ENCODE results near the gene CUL1. TPM values are rescaled to one million over a fixed set of nuclear protein-coding genes. Genes with fewer than 3 reads are reported as not detected.

CUL1 gene
- total RNA-seq, 1 experiment from 2014 or later, result 37.8 TPM

- H3K4me1 Mint-ChIP-seq (ENCODE audit: low read depth, unreplicated experiment), result peaks cover 13% of the 10 kb centered on the region
- no peaks in the 10 kb centered on the region for H3K27me3 Mint-ChIP-seq (ENCODE audit: unreplicated experiment)
- no peak overlapping the region for H3K4me3 Mint-ChIP-seq (ENCODE audit: low read depth, unreplicated experiment)
- DNase-seq, result no peak
- no peak for TF ChIP-seq CTCF (IDR thresholded peaks at IDR 0.05; ENCODE audit: unreplicated experiment)
- intact Hi-C loops (cut with micrococcal nuclease; ENCODE audit: unreplicated experiment), result loop anchor here (10.0 kb wide), 1 partner anchor 199 kb away; no protein-coding TSS in a partner anchor
- H3K27ac Mint-ChIP-seq (ENCODE audit: unreplicated experiment), result peak overlapping the region; percentile 15
- no peaks in the 10 kb centered on the region for H3K36me3 Mint-ChIP-seq (ENCODE audit: insufficient read depth, unreplicated experiment)
- H3K9me3 Mint-ChIP-seq (ENCODE audit: low read depth, unreplicated experiment), result no peaks in the 10 kb centered on the region
- CTCF ChIA-PET, result no interaction called here
- no TSS peak for BruUV-seq (replicated peaks)
Observed at GRCh38 chr7:148773334-148773733, 74.6 kb downstream of the CUL1 start.

- Mint-ChIP-seq H3K36me3 (ENCODE audit: insufficient read depth, unreplicated experiment) (no peaks in the 10 kb centered on the region), H3K4me1 (ENCODE audit: low read depth, unreplicated experiment) (peaks cover 13% of the 10 kb centered on the region), H3K9me3 (ENCODE audit: low read depth, unreplicated experiment) (no peaks in the 10 kb centered on the region), H3K4me3 (ENCODE audit: low read depth, unreplicated experiment) (no peak overlapping the region), H3K27ac (ENCODE audit: unreplicated experiment) (no peak overlapping the region), H3K27me3 (ENCODE audit: unreplicated experiment) (no peaks in the 10 kb centered on the region)
- BruUV-seq (replicated peaks), result no TSS peak
- TF ChIP-seq CTCF (IDR thresholded peaks at IDR 0.05; ENCODE audit: unreplicated experiment), result no peak
- intact Hi-C loops (cut with micrococcal nuclease; ENCODE audit: unreplicated experiment), result loop anchor here (10.0 kb wide), 1 partner anchor 200 kb away; no protein-coding TSS in a partner anchor
- CTCF ChIA-PET, result no interaction called here
- no peak for DNase-seq
Observed at GRCh38 chr7:148774471-148774870, 75.8 kb downstream of the CUL1 start.

GRCh38 chr7:148782757-148783456 is 84.2 kb downstream of the CUL1 start:
- DNase-seq, result no peak
- no peak for TF ChIP-seq CTCF (IDR thresholded peaks at IDR 0.05; ENCODE audit: unreplicated experiment)
- BruUV-seq (replicated peaks), result no TSS peak
- no peaks in the 10 kb centered on the region for H3K27me3 Mint-ChIP-seq (ENCODE audit: unreplicated experiment)
- no peak overlapping the region for H3K27ac Mint-ChIP-seq (ENCODE audit: unreplicated experiment)
- intact Hi-C loops (cut with micrococcal nuclease; ENCODE audit: unreplicated experiment), result no loop called here
- CTCF ChIA-PET, result interaction anchor here (0.6 kb wide), 1 partner anchor 332 kb away, joined by 3 read pairs; no protein-coding TSS in a partner anchor
- no peaks in the 10 kb centered on the region for H3K4me1 Mint-ChIP-seq (ENCODE audit: low read depth, unreplicated experiment)
- H3K9me3 Mint-ChIP-seq (ENCODE audit: low read depth, unreplicated experiment), result no peaks in the 10 kb centered on the region
- no peak overlapping the region for H3K4me3 Mint-ChIP-seq (ENCODE audit: low read depth, unreplicated experiment)
- peaks cover 23% of the 10 kb centered on the region for H3K36me3 Mint-ChIP-seq (ENCODE audit: insufficient read depth, unreplicated experiment)

GRCh38 chr7:148783801-148784527 is 85.3 kb downstream of the CUL1 start:
- no peak for TF ChIP-seq CTCF (IDR thresholded peaks at IDR 0.05; ENCODE audit: unreplicated experiment)
- intact Hi-C loops (cut with micrococcal nuclease; ENCODE audit: unreplicated experiment), result no loop called here
- no TSS peak for BruUV-seq (replicated peaks)
- no peaks in the 10 kb centered on the region for H3K27me3 Mint-ChIP-seq (ENCODE audit: unreplicated experiment)
- H3K4me3 Mint-ChIP-seq (ENCODE audit: low read depth, unreplicated experiment), result no peak overlapping the region
- CTCF ChIA-PET, result no interaction called here
- no peak for DNase-seq
- H3K27ac Mint-ChIP-seq (ENCODE audit: unreplicated experiment), result no peak overlapping the region
- H3K4me1 Mint-ChIP-seq (ENCODE audit: low read depth, unreplicated experiment), result no peaks in the 10 kb centered on the region
- H3K9me3 Mint-ChIP-seq (ENCODE audit: low read depth, unreplicated experiment), result no peaks in the 10 kb centered on the region
- H3K36me3 Mint-ChIP-seq (ENCODE audit: insufficient read depth, unreplicated experiment), result peaks cover 31% of the 10 kb centered on the region

All from Calu3 (cell line).